Panc1 (cell line): ENCODE results near the gene WBP1L.

ENCODE experiments used
- CTCF ChIP-seq: fragments of 450-650 bp; IDR thresholded peaks from 2 replicates; pipeline ENCODE4 v1.5.1; 2017; ENCODE audit warnings: mild to moderate bottlenecking
- POLR2AphosphoS5 ChIP-seq: IDR thresholded peaks from 2 replicates; pipeline ENCODE4 v1.6.1; 2012; ENCODE audit warnings: mild to moderate bottlenecking, low read depth, low read length, moderate library complexity
- REST ChIP-seq, 2 experiments: IDR thresholded peaks; 2 replicates each; pipeline ENCODE4 v1.6.1; 2011 to 2012; ENCODE audit warnings: low read depth in 2 of 2, control low read depth in 1 of 2, low read length in 1 of 2, mild to moderate bottlenecking in 1 of 2, moderate library complexity in 1 of 2; ENCODE audit not compliant: insufficient read depth in 1 of 2
- SIN3A ChIP-seq: IDR thresholded peaks from 2 replicates; pipeline ENCODE4 v1.6.1; 2012; ENCODE audit warnings: low read depth, mild to moderate bottlenecking, low read length, moderate library complexity, borderline replicate concordance; ENCODE audit not compliant: insufficient read depth
- TCF7L2 ChIP-seq: IDR thresholded peaks from 2 replicates; pipeline ENCODE4 v1.6.1; 2011; ENCODE audit warnings: mild to moderate bottlenecking, low read depth, low read length, inconsistent platforms

- no peak for TF ChIP-seq POLR2AphosphoS5
- no peak for TF ChIP-seq TCF7L2
- TF ChIP-seq CTCF: no peak
- TF ChIP-seq SIN3A: no peak
- TF ChIP-seq REST (IDR thresholded peaks at IDR 0.05; ENCODE audit: insufficient read depth in 1 of 2, low read depth in 2 of 2, low read length in 1 of 2): no peak
Measured at GRCh38 chr10:102815790-102816549, 72.2 kb downstream of the WBP1L start.
